Adrenal gland (tissue), 12 donors: Measurements from ENCODE around the gene CALN1. TPM values are rescaled to one million over a fixed set of nuclear protein-coding genes. Genes with fewer than 3 reads are reported as not detected.

Experiments
- DNase-seq, 7 donors: peaks; one replicate each; pipeline ENCODE4 v3.0.0-alpha.2; 2019 to 2020
- H3K27ac ChIP-seq, 5 donors: fragments of 200-600 bp; sonication (generic) in 4 of 5; 1 replicate in 3 of 5; 2 replicates in 2 of 5; pipeline versions ENCODE4 v1.5.1 to v1.8.0; 2016 to 2020; ENCODE audit warnings: mild to moderate bottlenecking in 1 of 5
- H3K27me3 ChIP-seq: fragments of 200-600 bp; 2 replicates; pipeline ENCODE4 v1.8.0; 2021
- H3K36me3 ChIP-seq, 2 donors: fragments of 200-600 bp; replicated peaks in 1 of 2; 1 replicate in 1 of 2; 2 replicates in 1 of 2; pipeline versions ENCODE4 v1.5.1 to v1.8.0; 2018 to 2022
- H3K4me1 ChIP-seq, 2 donors: fragments of 200-600 bp; replicated peaks in 1 of 2; 1 replicate in 1 of 2; 2 replicates in 1 of 2; pipeline versions ENCODE4 v1.5.1 to v1.8.0; 2018 to 2021
- H3K4me3 ChIP-seq, 4 donors: fragments of 200-600 bp; sonication (generic) in 3 of 4; one replicate each; pipeline ENCODE4 v1.5.1; 2016 to 2018
- H3K9me3 ChIP-seq, 3 donors: fragments of 200-600 bp; sonication (generic) in 1 of 3; replicated peaks in 1 of 3; 1 replicate in 2 of 3; 2 replicates in 1 of 3; pipeline versions ENCODE4 v1.5.1 to v1.8.0; 2016 to 2021
- POLR2A ChIP-seq, 2 donors: fragments of 450-650 bp; IDR thresholded peaks; one replicate each; pipeline ENCODE4 v1.6.1; 2017; ENCODE audit warnings: antibody characterized with exemption in 2 of 2, mild to moderate bottlenecking in 2 of 2, moderate library complexity in 1 of 2
- WGBS, 4 donors: extraction: QIAGEN DNeasy Blood & Tissue Kit in 2 of 4; methylation state at CpG; one replicate each; pipeline versions ENCODE4 v1.1.5 to v1.1.7; 2013 to 2017; 5-methylcytosine and 5-hydroxymethylcytosine counted together
- intact Hi-C, 2 donors: fragments of 100-400 bp; cut with DNase I; formaldehyde crosslinking; loops; one replicate each; pipeline versions ENCODE4 v1.14.1 to v1.15.0; 2022 to 2023
- polyA plus RNA-seq, 3 donors: library from polyadenylated mRNA; stranded (reverse); fragments of 200-250 nt in 2 of 3; fragments of 350-450 nt in 1 of 3; fragmentation: Illumina TruSeq in 1 of 3; extraction: RNeasy Lipid Tissue Mini Kit (QIAGEN cat#74804) in 1 of 3; gene quantifications; one replicate each; pipeline ENCODE4 v1.2.3, GENCODE V29; 2013 to 2014
- total RNA-seq, 9 donors: library from RNA; depleted of rRNA in 4 of 9; stranded (reverse); fragments of >200 nt in 4 of 9; fragments of 120-200 nt in 1 of 9; fragmentation: NEBNext Ultra II Directional in 1 of 9; extraction: Animal tissue kit (Norgen Biotek cat#: 25700) in 1 of 9; gene quantifications; one replicate each; pipeline versions ENCODE4 v1.1.0 to v1.2.4, GENCODE V29; 2013 to 2023
- TF ChIP-seq, protein P1 (sequence below), 6 experiments: fragments of 450-650 bp in 4 of 6; fragments of 200-600 bp in 2 of 6; sonication (generic) in 1 of 6; IDR thresholded peaks; 1 replicate in 5 of 6; 2 replicates in 1 of 6; pipeline versions ENCODE4 v1.5.1 to v1.8.0; 2016 to 2021; ENCODE audit warnings: antibody characterized with exemption in 6 of 6, mild to moderate bottlenecking in 2 of 6, moderate library complexity in 1 of 6
- donor health status: healthy with polysubstance abuse.
- donor health status: Bipolar disorder and iron deficiency.
- donor health status: DM: yes; HTN: yes; CAD: no.
- donor health status: DM: no; HTN: no; CAD: no.
- donor health status: DM: no; HTN: no; CAD: no.
- donor health status: DM: yes; HTN: yes; CAD: no.

Gene CALN1
- total and polyA plus RNA-seq, 12 donors: 4.3 to 51.5 (median 15.2) TPM

DNA sequence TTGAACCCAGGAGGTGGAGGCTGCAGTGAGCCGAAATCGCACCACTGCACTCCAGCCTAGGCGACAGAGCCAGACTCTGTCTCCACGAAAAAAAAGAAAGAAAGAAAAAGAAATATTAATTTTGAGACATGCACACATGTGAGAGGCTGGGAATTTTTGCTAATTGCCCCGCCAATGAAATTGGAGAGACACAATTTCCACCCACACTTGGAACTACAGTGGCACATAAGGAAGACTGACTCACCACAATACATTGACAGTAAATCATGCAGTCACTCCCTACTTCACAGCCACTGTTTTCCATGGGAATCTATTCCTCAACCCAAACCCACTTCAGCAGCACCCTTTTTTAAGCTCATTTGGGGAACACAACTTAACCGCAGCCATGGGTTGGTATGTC lies 139.7 kb downstream of the CALN1 start:
- Histone ChIP-seq H3K9me3 (no peaks in the 10 kb centered on the region), H3K4me1 (no peaks in the 10 kb centered on the region), H3K36me3 (no peaks in the 10 kb centered on the region), H3K27me3 (no peaks in the 10 kb centered on the region), H3K4me3 (no peak overlapping the region), H3K27ac (no peak overlapping the region)
- TF ChIP-seq, protein P1, sequence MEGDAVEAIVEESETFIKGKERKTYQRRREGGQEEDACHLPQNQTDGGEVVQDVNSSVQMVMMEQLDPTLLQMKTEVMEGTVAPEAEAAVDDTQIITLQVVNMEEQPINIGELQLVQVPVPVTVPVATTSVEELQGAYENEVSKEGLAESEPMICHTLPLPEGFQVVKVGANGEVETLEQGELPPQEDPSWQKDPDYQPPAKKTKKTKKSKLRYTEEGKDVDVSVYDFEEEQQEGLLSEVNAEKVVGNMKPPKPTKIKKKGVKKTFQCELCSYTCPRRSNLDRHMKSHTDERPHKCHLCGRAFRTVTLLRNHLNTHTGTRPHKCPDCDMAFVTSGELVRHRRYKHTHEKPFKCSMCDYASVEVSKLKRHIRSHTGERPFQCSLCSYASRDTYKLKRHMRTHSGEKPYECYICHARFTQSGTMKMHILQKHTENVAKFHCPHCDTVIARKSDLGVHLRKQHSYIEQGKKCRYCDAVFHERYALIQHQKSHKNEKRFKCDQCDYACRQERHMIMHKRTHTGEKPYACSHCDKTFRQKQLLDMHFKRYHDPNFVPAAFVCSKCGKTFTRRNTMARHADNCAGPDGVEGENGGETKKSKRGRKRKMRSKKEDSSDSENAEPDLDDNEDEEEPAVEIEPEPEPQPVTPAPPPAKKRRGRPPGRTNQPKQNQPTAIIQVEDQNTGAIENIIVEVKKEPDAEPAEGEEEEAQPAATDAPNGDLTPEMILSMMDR (IDR thresholded peaks at IDR 0.05): no peak
- TF ChIP-seq POLR2A (IDR thresholded peaks at IDR 0.05): no peak
- WGBS, 4 donors: 89 to 99% (median 96%) methylated on average over 6 of the region's 6 CpGs
- intact Hi-C loops: no loop called here
- DNase-seq: no peak

- H3K4me1 ChIP-seq: no peaks in the 10 kb centered on the region
- H3K36me3 ChIP-seq: no peaks in the 10 kb centered on the region
- H3K27me3 ChIP-seq: no peaks in the 10 kb centered on the region
- WGBS, 4 donors: 50 to 58% (median 56%) methylated on average over 3 of the region's 3 CpGs
- intact Hi-C loops: no loop called here
- TF ChIP-seq, protein P1 (IDR thresholded peaks at IDR 0.05): no peak
- TF ChIP-seq POLR2A (IDR thresholded peaks at IDR 0.05): no peak
- DNase-seq: peak; percentile 51 to 82 (median 66)
- peak overlapping the region in 1 of 5 donors; percentile 65 for H3K27ac ChIP-seq
- no peak overlapping the region for H3K4me3 ChIP-seq
- no peaks in the 10 kb centered on the region for H3K9me3 ChIP-seq
These were observed 143.3 kb downstream of the CALN1 start for GRCh38 chr7:72268796-72269195.

GRCh38 chr7:72268090-72268489 lies 144.0 kb downstream of the CALN1 start:
- intact Hi-C loops: no loop called here
- H3K9me3 ChIP-seq: no peaks in the 10 kb centered on the region
- no peak overlapping the region for H3K4me3 ChIP-seq
- H3K27ac ChIP-seq: peak overlapping the region in 2 of 5 donors; percentile 2 to 65
- no peak for DNase-seq
- TF ChIP-seq, protein P1 (IDR thresholded peaks at IDR 0.05): no peak
- no peak for TF ChIP-seq POLR2A (IDR thresholded peaks at IDR 0.05)
- H3K4me1 ChIP-seq: no peaks in the 10 kb centered on the region
- WGBS, 4 donors: 76 to 94% (median 85%) methylated on average over 2 of the region's 2 CpGs
- H3K27me3 ChIP-seq: no peaks in the 10 kb centered on the region
- H3K36me3 ChIP-seq: no peaks in the 10 kb centered on the region

DNA sequence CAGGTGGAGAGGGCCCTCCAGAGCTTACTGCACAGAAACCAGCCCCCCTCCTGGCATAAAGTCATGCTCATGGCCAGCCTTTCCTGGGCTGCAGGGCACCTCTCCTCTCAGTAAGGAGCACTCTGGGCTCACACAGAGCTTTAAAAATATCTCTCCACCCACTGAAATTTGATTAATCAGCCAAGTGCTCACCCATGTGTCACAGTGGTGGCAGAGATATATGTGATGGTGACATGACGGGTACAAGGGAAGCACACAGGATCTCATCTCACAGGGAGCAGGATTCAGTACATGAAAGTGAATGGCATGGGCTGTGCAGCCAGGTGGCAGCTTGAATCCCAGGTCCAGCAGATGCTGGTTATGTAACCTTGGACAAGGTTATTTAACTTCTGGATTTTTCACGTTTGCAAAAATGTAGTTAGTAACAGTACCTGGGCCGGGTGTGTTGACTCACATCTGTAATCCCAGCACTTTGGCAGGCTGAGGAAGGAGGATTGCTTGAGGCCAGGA lies 144.8 kb downstream of the CALN1 start:
- peak overlapping the region in 2 of 5 donors; percentile 16 to 24 for H3K27ac ChIP-seq
- TF ChIP-seq, protein P1 (IDR thresholded peaks at IDR 0.05): no peak
- TF ChIP-seq POLR2A (IDR thresholded peaks at IDR 0.05): no peak
- H3K4me1 ChIP-seq: no peaks in the 10 kb centered on the region
- no peaks in the 10 kb centered on the region for H3K9me3 ChIP-seq
- intact Hi-C loops: no loop called here
- H3K4me3 ChIP-seq: no peak overlapping the region
- DNase-seq: no peak
- no peaks in the 10 kb centered on the region for H3K36me3 ChIP-seq
- WGBS, 4 donors: 58 to 77% (median 61%) methylated on average over 3 of the region's 3 CpGs
- no peaks in the 10 kb centered on the region for H3K27me3 ChIP-seq
